GM08714 (cell line): Measurements from ENCODE around the gene GPR137.
A peak's percentile ranks its signal among the peaks of the same experiment; 100 is the strongest.

Experiments
- H3K4me3 ChIP-seq: fragments of 200-500 bp; sonication (Bioruptor generic); 2 replicates; pipeline ENCODE4 v1.5.1; 2014; ENCODE audit warnings: mild to moderate bottlenecking, low read length, inconsistent platforms
- ZNF274 ChIP-seq: IDR thresholded peaks from 2 replicates; pipeline ENCODE4 v1.6.1; 2012; ENCODE audit warnings: mild to moderate bottlenecking, low read depth, low read length

The GPR137 gene

GRCh38 chr11:64264371-64264852, 21.2 kb upstream of the GPR137 start:
- TF ChIP-seq ZNF274 = no peak
- no peak overlapping the region for H3K4me3 ChIP-seq

DNA sequence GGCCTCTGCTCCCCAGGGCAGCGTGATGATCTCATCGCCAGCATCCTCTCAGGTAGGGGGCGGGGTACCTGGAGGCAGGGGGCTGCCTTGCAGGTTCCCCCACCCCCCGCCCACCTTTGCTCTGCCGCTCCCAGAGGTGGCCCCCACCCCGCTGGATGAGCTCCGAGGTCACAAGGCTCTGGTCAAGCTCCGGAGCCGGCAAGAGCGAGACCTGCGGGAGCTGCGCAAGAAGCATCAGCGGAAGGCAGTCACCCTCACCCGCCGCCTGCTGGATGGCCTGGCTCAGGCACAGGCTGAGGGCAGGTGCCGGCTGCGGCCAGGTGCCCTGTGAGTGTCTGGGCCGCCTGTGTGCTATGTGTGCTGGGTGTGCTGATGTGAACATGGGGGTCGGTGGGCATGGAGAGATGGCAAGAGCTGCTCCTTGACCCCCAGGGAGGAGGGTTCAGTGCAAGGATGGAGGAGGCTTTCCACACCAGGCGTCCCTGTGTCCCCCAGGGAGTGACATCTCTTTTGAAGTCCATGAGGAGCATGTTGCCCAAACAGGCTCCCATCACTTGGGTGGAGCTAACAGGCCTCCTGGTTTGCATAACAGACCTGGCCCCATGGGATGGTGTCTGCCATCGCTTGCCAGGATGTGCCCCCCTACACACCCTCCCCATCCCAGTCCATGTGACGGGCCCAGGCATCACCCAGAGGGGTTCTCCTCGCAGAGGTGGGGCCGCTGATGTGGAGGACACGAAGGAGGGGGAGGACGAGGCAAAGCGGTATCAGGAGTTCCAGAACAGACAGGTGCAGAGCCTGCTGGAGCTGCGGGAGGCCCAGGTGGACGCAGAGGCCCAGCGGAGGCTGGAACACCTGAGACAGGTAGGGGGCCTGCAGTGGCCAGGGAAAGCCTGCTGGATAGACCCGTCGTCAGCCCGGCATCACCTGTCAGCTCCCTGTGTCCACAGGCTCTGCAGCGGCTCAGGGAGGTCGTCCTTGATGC, 20.2 kb upstream of the GPR137 start:
- no peak for TF ChIP-seq ZNF274

DNA sequence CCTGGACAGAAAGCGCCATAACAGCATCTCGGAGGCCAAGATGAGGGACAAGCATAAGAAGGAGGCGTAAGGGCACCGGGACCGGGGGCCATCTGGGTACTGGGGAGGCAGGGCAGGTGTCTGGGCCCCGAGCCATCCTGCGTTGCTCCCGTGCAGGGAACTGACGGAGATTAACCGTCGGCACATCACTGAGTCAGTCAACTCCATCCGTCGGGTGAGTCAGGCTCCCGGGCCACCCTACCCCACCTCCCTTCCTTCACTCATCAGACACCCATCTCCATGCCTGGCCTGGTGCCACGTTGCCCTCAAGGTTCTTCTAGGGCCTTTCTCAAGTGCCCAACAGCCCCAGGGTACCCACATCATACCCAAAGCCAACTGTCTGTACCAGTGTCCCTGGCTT, 19.3 kb upstream of the GPR137 start:
- no peak overlapping the region for H3K4me3 ChIP-seq
- no peak for TF ChIP-seq ZNF274

More for the DNA sequence above, 20.2 kb upstream of the GPR137 start:
- no peak overlapping the region for H3K4me3 ChIP-seq

DNA sequence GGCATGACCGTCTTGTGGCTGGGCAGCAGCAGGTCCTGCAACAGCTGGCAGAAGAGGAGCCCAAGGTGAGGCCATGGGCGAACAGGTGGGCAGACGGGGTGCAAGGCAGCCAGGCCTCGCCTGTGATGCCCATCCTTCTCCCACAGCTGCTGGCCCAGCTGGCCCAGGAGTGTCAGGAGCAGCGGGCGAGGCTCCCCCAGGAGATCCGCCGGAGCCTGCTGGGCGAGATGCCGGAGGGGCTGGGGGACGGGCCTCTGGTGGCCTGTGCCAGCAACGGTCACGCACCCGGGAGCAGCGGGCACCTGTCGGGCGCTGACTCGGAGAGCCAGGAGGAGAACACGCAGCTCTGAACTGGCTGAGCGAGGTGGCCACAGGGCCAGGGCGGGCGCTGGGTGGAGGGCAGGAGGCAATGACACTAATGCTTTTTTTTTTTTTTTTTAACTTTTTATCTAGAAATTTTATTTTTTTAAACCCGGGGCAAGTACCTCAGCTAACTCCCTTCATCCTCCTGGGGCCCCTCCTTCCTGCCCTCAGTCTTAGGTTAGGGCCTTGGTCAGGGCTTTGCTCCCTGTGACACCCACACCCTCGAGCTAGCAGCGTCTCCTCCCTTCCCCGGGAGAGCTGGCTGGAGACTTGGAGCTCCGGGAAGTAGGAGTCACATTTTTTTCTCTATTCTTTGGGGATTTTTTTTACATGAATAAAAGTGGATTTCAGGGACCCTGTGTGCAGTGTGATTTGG, 18.3 kb upstream of the GPR137 start:
- no peak overlapping the region for H3K4me3 ChIP-seq
- TF ChIP-seq ZNF274 = no peak

DNA sequence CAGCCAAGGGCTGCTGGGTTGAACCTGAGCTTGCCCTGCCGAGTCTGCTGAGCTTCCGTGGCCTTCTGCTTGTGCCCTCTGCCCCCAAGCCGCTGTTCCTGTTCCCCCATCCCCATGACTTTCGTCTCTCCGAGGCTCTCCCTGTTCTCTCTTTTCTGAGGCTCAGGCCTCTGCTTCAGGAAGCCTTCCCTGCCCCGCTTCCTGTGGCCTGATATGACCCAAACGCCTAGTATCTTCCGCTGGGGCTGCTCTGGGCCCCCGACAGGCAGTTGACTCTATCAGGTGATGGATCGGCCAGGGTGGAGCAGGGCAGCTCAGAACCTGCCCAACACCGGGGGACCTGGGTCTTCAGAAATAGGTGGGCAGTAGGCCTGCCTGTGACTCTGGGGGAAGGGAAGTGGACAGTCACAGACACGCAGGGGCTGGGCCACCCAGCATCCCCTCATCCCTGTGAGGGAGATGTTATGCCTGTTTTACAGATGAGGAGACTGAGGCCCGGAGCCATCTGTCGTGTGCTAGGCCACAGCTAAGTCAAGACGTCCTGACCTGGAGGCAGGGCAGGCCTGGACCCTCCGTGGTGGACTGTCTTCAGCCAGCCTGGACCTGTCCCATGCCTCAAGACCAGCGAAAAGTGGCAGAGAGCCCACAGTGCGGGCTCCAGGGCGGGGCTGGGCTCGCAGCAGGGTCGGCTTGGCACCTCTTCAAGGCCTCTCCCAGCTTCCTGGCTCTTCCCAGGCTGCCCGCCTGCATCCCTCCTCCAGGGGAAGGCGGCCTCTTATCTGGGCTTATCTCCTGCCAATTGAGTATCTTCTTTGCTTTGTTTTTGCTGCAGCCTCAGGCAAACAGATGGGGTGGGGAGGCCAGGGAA, 17.4 kb upstream of the GPR137 start:
- no peak for TF ChIP-seq ZNF274
- H3K4me3 ChIP-seq = peak overlapping the region; percentile 74; the same call in 1 of the 2 replicates

GRCh38 chr11:64268893-64269539, 16.6 kb upstream of the GPR137 start:
- no peak for TF ChIP-seq ZNF274

DNA sequence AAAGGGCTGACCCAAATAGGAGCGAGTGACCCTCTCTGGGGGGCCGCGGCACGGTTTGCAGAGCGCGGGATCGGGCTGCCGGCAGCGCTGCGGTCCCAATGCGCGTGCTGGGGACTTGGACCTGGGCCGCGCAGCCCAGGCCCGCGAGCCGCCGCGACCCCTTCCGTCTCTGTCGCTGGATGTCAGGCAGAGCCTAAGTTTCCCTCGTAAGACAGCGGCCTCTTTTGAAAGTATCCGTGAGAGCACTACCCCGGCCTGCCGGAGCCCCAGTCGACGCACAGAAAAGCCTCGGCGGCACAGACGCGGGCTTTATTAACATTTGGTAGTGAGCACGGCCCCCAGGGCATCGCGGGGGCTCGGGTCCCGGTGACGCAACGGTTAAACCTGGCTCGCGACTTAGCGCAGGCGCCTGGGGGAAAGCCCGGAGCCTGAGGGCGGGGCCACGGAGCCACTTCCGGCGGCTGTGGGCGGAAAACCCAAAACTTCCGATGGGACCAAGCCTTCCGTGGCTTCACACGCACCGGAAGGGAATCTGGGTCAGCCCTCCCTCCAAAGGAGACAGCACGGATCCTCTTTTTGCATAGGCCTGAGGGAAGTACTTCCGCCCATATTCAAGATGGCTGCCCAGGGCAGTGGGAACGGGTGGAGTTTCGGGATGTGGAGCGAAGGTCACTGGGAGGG, 16.0 kb upstream of the GPR137 start:
- H3K4me3 ChIP-seq = peak overlapping the region; percentile 76
- TF ChIP-seq ZNF274 = no peak

More at GRCh38 chr11:64268893-64269539, 16.6 kb upstream of the GPR137 start:
- peak overlapping the region; percentile 74 for H3K4me3 ChIP-seq

GRCh38 chr11:64275031-64275800, 10.4 kb upstream of the GPR137 start:
- no peak overlapping the region for H3K4me3 ChIP-seq
- no peak for TF ChIP-seq ZNF274

GRCh38 chr11:64275841-64276240, 9.8 kb upstream of the GPR137 start:
- no peak for TF ChIP-seq ZNF274
- H3K4me3 ChIP-seq = no peak overlapping the region

- no peak overlapping the region for H3K4me3 ChIP-seq
- no peak for TF ChIP-seq ZNF274
These were observed 8.8 kb upstream of the GPR137 start for GRCh38 chr11:64276653-64277431.

- no peak overlapping the region for H3K4me3 ChIP-seq
- TF ChIP-seq ZNF274 = no peak
These were observed 7.0 kb upstream of the GPR137 start for GRCh38 chr11:64278576-64279190.
